Osteoblast (primary cell): ENCODE measurements around the gene CAPS2. TPM values are rescaled to one million over a fixed set of nuclear protein-coding genes. Genes with fewer than 3 reads are reported as not detected.

ENCODE experiments used
- DNase-seq: peaks from one replicate; pipeline ENCODE4 v3.0.0; 2011; ENCODE audit warnings: low spot score, mixed read lengths; ENCODE audit not compliant: insufficient read length; ENCODE audit errors: missing footprints
- H2AFZ ChIP-seq: 2 replicates; pipeline ENCODE4 v1.6.0; 2011; ENCODE audit warnings: mild to moderate bottlenecking, low read length
- H3K27ac ChIP-seq: 2 replicates; pipeline ENCODE4 v1.5.1; 2011; ENCODE audit warnings: mild to moderate bottlenecking, low read depth, low read length, moderate library complexity
- H3K27me3 ChIP-seq: 2 replicates; pipeline ENCODE4 v1.6.0; 2012; ENCODE audit warnings: mild to moderate bottlenecking, control low read depth, inconsistent platforms, low read length, moderate library complexity; ENCODE audit not compliant: insufficient read depth
- H3K36me3 ChIP-seq: 2 replicates; pipeline ENCODE4 v1.5.1; 2011; ENCODE audit warnings: mild to moderate bottlenecking, low read length, control low read depth, moderate library complexity; ENCODE audit not compliant: insufficient read depth
- H3K4me1 ChIP-seq: 2 replicates; pipeline ENCODE4 v1.5.1; 2011; ENCODE audit warnings: mild to moderate bottlenecking, low read length, control low read depth, moderate library complexity; ENCODE audit not compliant: insufficient read depth
- H3K4me2 ChIP-seq: 2 replicates; pipeline ENCODE4 v1.6.0; 2011; ENCODE audit warnings: mild to moderate bottlenecking, low read length; ENCODE audit not compliant: insufficient read depth
- H3K4me3 ChIP-seq: fragments of 200-600 bp; sonication (generic); 3 replicates; pipeline ENCODE4 v1.5.1; 2012; ENCODE audit warnings: mild to moderate bottlenecking, low read length, inconsistent platforms; ENCODE audit not compliant: insufficient read depth
- H3K79me2 ChIP-seq: 2 replicates; pipeline ENCODE4 v1.6.0; 2012; ENCODE audit warnings: mild to moderate bottlenecking, low read length, control low read depth, inconsistent platforms; ENCODE audit not compliant: insufficient read depth
- H3K9me3 ChIP-seq: 2 replicates; pipeline ENCODE4 v1.5.1; 2011; ENCODE audit warnings: low read depth, low read length, control low read depth
- H4K20me1 ChIP-seq: 2 replicates; pipeline ENCODE4 v1.6.0; 2012; ENCODE audit warnings: mild to moderate bottlenecking, low read length, control low read depth; ENCODE audit not compliant: insufficient read depth
- total RNA-seq: library from RNA; depleted of rRNA; stranded (reverse); fragments of >200 nt; gene quantifications from 2 replicates; pipeline ENCODE4 v1.2.3, GENCODE V29; 2012
- TF ChIP-seq, protein P1 (sequence below): IDR thresholded peaks from 2 replicates; pipeline ENCODE4 v1.5.1; 2011; ENCODE audit warnings: mild to moderate bottlenecking, low read depth, low read length, moderate library complexity; ENCODE audit errors: extremely low read depth

Gene CAPS2
- total RNA-seq, 1 donor: 10.5 TPM

DNA sequence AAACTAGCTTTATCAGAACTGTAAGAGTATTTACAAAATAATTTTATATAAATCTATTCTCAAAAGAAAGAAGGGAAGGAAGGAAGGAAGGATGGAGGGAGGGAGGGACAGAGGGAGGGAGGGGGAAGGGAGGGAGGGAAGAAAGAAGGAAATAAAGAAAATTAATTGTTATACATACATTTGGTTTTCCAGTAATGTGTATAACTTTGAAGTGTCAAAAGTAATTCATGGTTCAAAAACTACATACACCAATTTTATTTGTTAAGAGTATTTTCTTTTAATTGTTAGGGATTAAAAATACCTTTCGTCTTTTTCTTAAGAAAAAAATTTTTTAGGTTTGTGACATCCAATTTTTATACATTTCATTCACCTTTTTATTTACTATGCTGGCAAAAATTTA, 103.0 kb downstream of the CAPS2 start:
- no peaks in the 10 kb centered on the region for H4K20me1 ChIP-seq
- DNase-seq: no peak
- H3K4me2 ChIP-seq: no peak overlapping the region
- no peak overlapping the region for H3K27ac ChIP-seq
- H2AFZ ChIP-seq: no peak overlapping the region
- TF ChIP-seq, protein P1, sequence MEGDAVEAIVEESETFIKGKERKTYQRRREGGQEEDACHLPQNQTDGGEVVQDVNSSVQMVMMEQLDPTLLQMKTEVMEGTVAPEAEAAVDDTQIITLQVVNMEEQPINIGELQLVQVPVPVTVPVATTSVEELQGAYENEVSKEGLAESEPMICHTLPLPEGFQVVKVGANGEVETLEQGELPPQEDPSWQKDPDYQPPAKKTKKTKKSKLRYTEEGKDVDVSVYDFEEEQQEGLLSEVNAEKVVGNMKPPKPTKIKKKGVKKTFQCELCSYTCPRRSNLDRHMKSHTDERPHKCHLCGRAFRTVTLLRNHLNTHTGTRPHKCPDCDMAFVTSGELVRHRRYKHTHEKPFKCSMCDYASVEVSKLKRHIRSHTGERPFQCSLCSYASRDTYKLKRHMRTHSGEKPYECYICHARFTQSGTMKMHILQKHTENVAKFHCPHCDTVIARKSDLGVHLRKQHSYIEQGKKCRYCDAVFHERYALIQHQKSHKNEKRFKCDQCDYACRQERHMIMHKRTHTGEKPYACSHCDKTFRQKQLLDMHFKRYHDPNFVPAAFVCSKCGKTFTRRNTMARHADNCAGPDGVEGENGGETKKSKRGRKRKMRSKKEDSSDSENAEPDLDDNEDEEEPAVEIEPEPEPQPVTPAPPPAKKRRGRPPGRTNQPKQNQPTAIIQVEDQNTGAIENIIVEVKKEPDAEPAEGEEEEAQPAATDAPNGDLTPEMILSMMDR: no peak
- no peaks in the 10 kb centered on the region for H3K27me3 ChIP-seq
- no peak overlapping the region for H3K4me3 ChIP-seq
- no peaks in the 10 kb centered on the region for H3K9me3 ChIP-seq
- H3K79me2 ChIP-seq: no peaks in the 10 kb centered on the region
- no peaks in the 10 kb centered on the region for H3K4me1 ChIP-seq
- H3K36me3 ChIP-seq: no peaks in the 10 kb centered on the region

Other genes starting within 250 kb of the CAPS2 start
- not detected in 2 replicates for gene KCNC2, start 120.5 kb downstream of the CAPS2 start, total RNA-seq
- gene GLIPR1L1, start 4.3 kb upstream of the CAPS2 start, total RNA-seq: not detected in 2 replicates
- gene GLIPR1L2, start 60.8 kb upstream of the CAPS2 start, total RNA-seq: 0.29 and 0.36 TPM in 2 replicates
- 83.2 and 89.3 TPM in 2 replicates for gene GLIPR1, start 150.4 kb upstream of the CAPS2 start, total RNA-seq
- 37.4 and 45.6 TPM in 2 replicates for gene KRR1, start 181.3 kb upstream of the CAPS2 start, total RNA-seq